ENCODE results near the gene ADAP2.

DNA sequence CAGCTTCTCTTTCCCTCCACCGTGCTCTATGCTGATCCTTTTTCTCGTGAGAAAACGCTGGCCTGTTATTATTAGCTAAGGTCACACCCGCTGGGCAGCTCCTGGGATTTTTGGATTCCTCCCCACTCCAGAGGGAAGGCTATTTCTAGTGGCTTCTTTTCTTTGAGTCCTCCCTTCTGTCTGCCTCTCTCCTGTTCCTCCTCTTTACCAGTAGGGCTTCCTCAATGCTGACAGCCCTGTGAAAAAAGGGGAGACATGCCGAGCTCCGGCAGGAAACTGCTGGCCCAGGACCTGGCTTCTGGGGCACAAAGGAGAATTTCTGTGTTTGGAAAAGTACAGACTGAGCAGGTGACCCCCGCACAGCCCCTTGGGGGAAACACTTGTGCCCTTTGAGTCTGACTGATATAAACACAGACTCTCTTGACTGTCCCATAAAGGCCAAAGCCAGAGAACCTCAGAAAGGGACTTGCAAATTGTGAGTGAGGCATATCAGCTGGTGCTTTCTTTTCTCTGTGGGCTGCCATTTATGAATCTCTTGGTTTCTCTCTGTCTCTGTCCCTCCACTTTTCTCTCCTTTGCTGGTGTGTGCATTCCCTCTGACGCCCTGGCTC lies 35.1 kb downstream of the ADAP2 start:
- TF ChIP-seq CTCF (IDR thresholded peaks at IDR 0.05; ENCODE audit: low read length) = no peak
- TF ChIP-seq EZH2 (optimal IDR thresholded peaks at IDR 0.05; ENCODE audit: low read depth, low read length) = no peak

Measured in MM.1S (cell line).